ENCODE results near the gene GABRR2. TPM values are rescaled to one million over a fixed set of nuclear protein-coding genes. Genes with fewer than 3 reads are reported as not detected.

GABRR2 gene
- polyA plus RNA-seq, 1 donor from 2014 or later, result 0.31 TPM

GRCh38 chr6:89243331-89243629, 71.8 kb downstream of the GABRR2 start:
- Histone ChIP-seq H4K20me1 (ENCODE audit: insufficient read depth) (no peaks in the 10 kb centered on the region), H3K27me3 (ENCODE audit: insufficient read depth, low read depth, low read length) (no peaks in the 10 kb centered on the region), H2AFZ (ENCODE audit: low read depth, low read length) (no peak overlapping the region), H3F3A (ENCODE audit: insufficient read depth, low read length, poor library complexity, severe bottlenecking) (no peaks in the 10 kb centered on the region), H3K9me2 (ENCODE audit: insufficient read depth, low read length) (no peaks in the 10 kb centered on the region), H3K79me2 (replicated peaks; ENCODE audit: insufficient read depth, low read length) (no peaks in the 10 kb centered on the region), H3K4me3 (ENCODE audit: low read length) (no peak overlapping the region), H3K9ac (ENCODE audit: low read length) (no peak overlapping the region), H3K36me3 (ENCODE audit: insufficient read depth, low read length) (no peaks in the 10 kb centered on the region), H3K27ac (ENCODE audit: low read length) (no peak overlapping the region), H3K9me3 (ENCODE audit: low read length) (no peaks in the 10 kb centered on the region), H3K4me2 (ENCODE audit: low read length) (no peak overlapping the region)
- no peak for TF ChIP-seq TAF1 (IDR thresholded peaks at IDR 0.05; ENCODE audit: low read depth)
- no peak for TF ChIP-seq MXI1 (conservative IDR thresholded peaks at IDR 0.05; ENCODE audit: poor library complexity, severe bottlenecking)
- no peak for TF ChIP-seq CTCF (IDR thresholded peaks at IDR 0.05; ENCODE audit: poor library complexity, severe bottlenecking)
- TF ChIP-seq POLR2AphosphoS5 (IDR thresholded peaks at IDR 0.05), result no peak
- TF ChIP-seq EZH2 (IDR thresholded peaks at IDR 0.05; ENCODE audit: borderline replicate concordance, insufficient read depth, low read length, poor library complexity, severe bottlenecking), result no peak
- no peak for TF ChIP-seq REST (IDR thresholded peaks at IDR 0.05; ENCODE audit: borderline replicate concordance)
- TF ChIP-seq EP300 (conservative IDR thresholded peaks at IDR 0.05; ENCODE audit: poor library complexity, severe bottlenecking), result no peak
- no peak for TF ChIP-seq RAD21 (conservative IDR thresholded peaks at IDR 0.05)
- TF ChIP-seq SMC3 (conservative IDR thresholded peaks at IDR 0.05; ENCODE audit: poor library complexity), result no peak

- Histone ChIP-seq H3F3A (ENCODE audit: insufficient read depth, low read length, poor library complexity, severe bottlenecking) (no peaks in the 10 kb centered on the region), H3K36me3 (ENCODE audit: insufficient read depth, low read length) (no peaks in the 10 kb centered on the region), H3K9me3 (ENCODE audit: low read length) (no peaks in the 10 kb centered on the region), H2AFZ (ENCODE audit: low read depth, low read length) (peak overlapping the region; percentile 43), H3K79me2 (replicated peaks; ENCODE audit: insufficient read depth, low read length) (no peaks in the 10 kb centered on the region), H3K4me3 (ENCODE audit: low read length) (no peak overlapping the region), H3K9me2 (ENCODE audit: insufficient read depth, low read length) (no peaks in the 10 kb centered on the region), H3K4me2 (ENCODE audit: low read length) (no peak overlapping the region), H3K9ac (ENCODE audit: low read length) (no peak overlapping the region), H3K27me3 (ENCODE audit: insufficient read depth, low read depth, low read length) (no peaks in the 10 kb centered on the region), H4K20me1 (ENCODE audit: insufficient read depth) (no peaks in the 10 kb centered on the region), H3K27ac (ENCODE audit: low read length) (no peak overlapping the region)
- TF ChIP-seq TAF1 (IDR thresholded peaks at IDR 0.05; ENCODE audit: low read depth) (no peak), RAD21 (conservative IDR thresholded peaks at IDR 0.05) (peak; percentile 85), CTCF (IDR thresholded peaks at IDR 0.05; ENCODE audit: poor library complexity, severe bottlenecking) (peak; percentile 88), SMC3 (conservative IDR thresholded peaks at IDR 0.05; ENCODE audit: poor library complexity) (peak; percentile 94)
Measured at GRCh38 chr6:89242574-89243330, 72.3 kb downstream of the GABRR2 start.
